WTC11 (cell line): ENCODE data around the gene C1S. TPM values are rescaled to one million over a fixed set of nuclear protein-coding genes. Genes with fewer than 3 reads are reported as not detected.

Source experiments
- ATF1 ChIP-seq: sonication (generic); formaldehyde crosslinking; IDR thresholded peaks from 2 replicates; pipeline ENCODE4 v1.8.1; 2023; ENCODE audit warnings: mild to moderate bottlenecking, moderate library complexity, missing genetic modification reagents
- ETV6 ChIP-seq: sonication (generic); formaldehyde crosslinking; IDR thresholded peaks from 2 replicates; pipeline ENCODE4 v1.8.1; 2022; ENCODE audit warnings: mild to moderate bottlenecking, missing genetic modification reagents
- FOXK1 ChIP-seq: sonication (generic); formaldehyde crosslinking; IDR thresholded peaks from 2 replicates; pipeline ENCODE4 v1.8.0; 2022; ENCODE audit warnings: mild to moderate bottlenecking, moderate library complexity, missing genetic modification reagents
- HMGA2 ChIP-seq: fragments of 250-450 bp; sonication (Bioruptor Pico); IDR thresholded peaks from 2 replicates; pipeline ENCODE4 v1.4.0; 2021; ENCODE audit warnings: mild to moderate bottlenecking, moderate library complexity
- IRF2 ChIP-seq: sonication (generic); formaldehyde crosslinking; IDR thresholded peaks from 2 replicates; pipeline ENCODE4 v1.8.0; 2022; ENCODE audit warnings: low read depth, missing genetic modification reagents, borderline replicate concordance
- NFYB ChIP-seq: sonication (generic); formaldehyde crosslinking; conservative IDR thresholded peaks from 2 replicates; pipeline ENCODE4 v1.8.0; 2022; ENCODE audit warnings: low read depth, missing genetic modification reagents
- PRRX2 ChIP-seq: fragments of 250-450 bp; sonication (Bioruptor Pico); IDR thresholded peaks from 2 replicates; pipeline ENCODE4 v1.8.0; 2021; ENCODE audit warnings: mild to moderate bottlenecking
- RELA ChIP-seq: sonication (generic); formaldehyde crosslinking; IDR thresholded peaks from 2 replicates; pipeline ENCODE4 v1.8.1; 2022; ENCODE audit warnings: missing genetic modification reagents, mild to moderate bottlenecking, borderline replicate concordance
- SP1 ChIP-seq: sonication (generic); formaldehyde crosslinking; conservative IDR thresholded peaks from 2 replicates; pipeline ENCODE4 v1.8.1; 2022; ENCODE audit warnings: missing genetic modification reagents
- TP53 ChIP-seq: sonication (generic); formaldehyde crosslinking; IDR thresholded peaks from 2 replicates; pipeline ENCODE4 v1.8.1; 2023; ENCODE audit warnings: mild to moderate bottlenecking, missing genetic modification reagents
- ZBTB21 ChIP-seq: sonication (generic); formaldehyde crosslinking; IDR thresholded peaks from 2 replicates; pipeline ENCODE4 v1.8.1; 2023; ENCODE audit warnings: mild to moderate bottlenecking, missing genetic modification reagents, borderline replicate concordance
- ZNF219 ChIP-seq: sonication (generic); formaldehyde crosslinking; IDR thresholded peaks from 2 replicates; pipeline ENCODE4 v1.8.0; 2023; ENCODE audit warnings: missing genetic modification reagents, mild to moderate bottlenecking, borderline replicate concordance
- ZNF232 ChIP-seq: sonication (generic); formaldehyde crosslinking; IDR thresholded peaks from 2 replicates; pipeline ENCODE4 v1.8.0; 2022; ENCODE audit warnings: mild to moderate bottlenecking, missing genetic modification reagents
- ZNF396 ChIP-seq: fragments of 250-450 bp; sonication (Bioruptor Pico); IDR thresholded peaks from 2 replicates; pipeline ENCODE4 v1.8.0; 2021; ENCODE audit warnings: mild to moderate bottlenecking, moderate library complexity, borderline replicate concordance
- ZNF416 ChIP-seq: fragments of 250-450 bp; sonication (Bioruptor Pico); IDR thresholded peaks from 2 replicates; pipeline ENCODE4 v1.9.0; 2021; ENCODE audit warnings: mild to moderate bottlenecking, inconsistent platforms
- ZNF423 ChIP-seq: fragments of 250-450 bp; sonication (Bioruptor Pico); IDR thresholded peaks from 2 replicates; pipeline ENCODE4 v2.1.2; 2022; ENCODE audit warnings: mild to moderate bottlenecking, moderate library complexity
- ZNF671 ChIP-seq: fragments of 250-450 bp; sonication (Bioruptor Pico); IDR thresholded peaks from 2 replicates; pipeline ENCODE4 v1.8.0; 2021; ENCODE audit warnings: mild to moderate bottlenecking
- total RNA-seq: library from RNA; stranded (reverse); gene quantifications from 3 replicates; pipeline ENCODE4 v1.2.3, GENCODE V29; 2021
- TF ChIP-seq, protein P1 (sequence below): sonication (generic); formaldehyde crosslinking; IDR thresholded peaks from 2 replicates; pipeline ENCODE4 v1.8.0; 2022; ENCODE audit warnings: mild to moderate bottlenecking, missing genetic modification reagents
- TF ChIP-seq, protein P2 (sequence below): fragments of 250-450 bp; sonication (Bioruptor Pico); conservative IDR thresholded peaks from 2 replicates; pipeline ENCODE4 v1.9.0; 2021; ENCODE audit warnings: mild to moderate bottlenecking
- TF ChIP-seq, protein P3 (sequence below): fragments of 250-450 bp; sonication (Bioruptor Pico); IDR thresholded peaks from 2 replicates; pipeline ENCODE4 v1.8.0; 2021; ENCODE audit warnings: mild to moderate bottlenecking
- TF ChIP-seq, protein P4 (sequence below): sonication (generic); formaldehyde crosslinking; conservative IDR thresholded peaks from 2 replicates; pipeline ENCODE4 v1.8.1; 2023; ENCODE audit warnings: mild to moderate bottlenecking, low read depth, missing genetic modification reagents, moderate library complexity
- TF ChIP-seq, protein P5 (sequence below): sonication (generic); formaldehyde crosslinking; IDR thresholded peaks from 2 replicates; pipeline ENCODE4 v1.8.1; 2023; ENCODE audit warnings: mild to moderate bottlenecking, missing genetic modification reagents
- TF ChIP-seq, protein P6 (sequence below): sonication (generic); formaldehyde crosslinking; conservative IDR thresholded peaks from 2 replicates; pipeline ENCODE4 v1.8.1; 2022; ENCODE audit warnings: mild to moderate bottlenecking, missing genetic modification reagents
- TF ChIP-seq, protein P7 (sequence below): sonication (generic); formaldehyde crosslinking; IDR thresholded peaks from 2 replicates; pipeline ENCODE4 v1.8.0; 2022; ENCODE audit warnings: mild to moderate bottlenecking, missing genetic modification reagents
- TF ChIP-seq, protein P8 (sequence below): fragments of 250-450 bp; sonication (Bioruptor Pico); IDR thresholded peaks from 2 replicates; pipeline ENCODE4 v1.9.0; 2021; ENCODE audit warnings: mild to moderate bottlenecking
- TF ChIP-seq, protein P9 (sequence below): sonication (generic); formaldehyde crosslinking; IDR thresholded peaks from 2 replicates; pipeline ENCODE4 v1.8.1; 2022; ENCODE audit warnings: low read depth, mild to moderate bottlenecking, moderate library complexity, missing genetic modification reagents, borderline replicate concordance

The C1S gene
- total RNA-seq, 1 experiment from 2014 or later: 7.6 TPM

DNA sequence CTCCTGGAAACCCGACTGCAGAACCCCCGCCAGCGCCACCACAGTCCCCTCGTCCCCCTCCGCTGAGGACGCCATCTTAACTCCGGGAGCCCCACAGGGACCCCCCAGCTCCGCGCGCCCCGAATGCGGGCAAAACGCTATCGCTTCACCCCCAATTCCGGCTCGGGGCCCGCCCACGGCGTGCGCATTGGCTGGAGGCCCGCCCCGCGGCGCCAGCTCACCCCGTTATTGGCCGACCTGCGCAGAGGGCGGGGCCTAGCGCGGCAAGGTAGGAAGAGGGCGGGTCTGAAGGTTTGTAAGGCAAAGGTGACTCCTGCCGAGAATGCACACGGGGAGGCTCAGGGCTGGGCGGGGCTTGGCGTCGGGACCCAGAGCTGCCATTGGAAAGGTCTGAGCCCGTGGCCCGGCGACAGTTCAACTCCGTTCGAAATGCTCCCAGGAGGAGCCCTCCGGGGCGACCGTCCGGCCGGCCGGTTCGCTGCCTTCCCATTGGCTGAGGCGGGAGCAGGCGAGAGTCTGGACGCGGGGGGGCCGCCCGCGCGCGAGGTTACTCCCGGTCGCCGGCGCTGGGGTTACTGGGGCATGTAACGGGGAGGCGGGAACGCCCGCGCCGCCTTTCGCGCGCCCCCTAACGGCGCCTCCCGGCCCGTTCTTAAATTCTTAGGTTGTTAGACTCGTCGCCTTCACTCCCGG lies 42.0 kb upstream of the C1S start, which contains the start of gene LPCAT3 (continued):
- TF ChIP-seq, protein P1, sequence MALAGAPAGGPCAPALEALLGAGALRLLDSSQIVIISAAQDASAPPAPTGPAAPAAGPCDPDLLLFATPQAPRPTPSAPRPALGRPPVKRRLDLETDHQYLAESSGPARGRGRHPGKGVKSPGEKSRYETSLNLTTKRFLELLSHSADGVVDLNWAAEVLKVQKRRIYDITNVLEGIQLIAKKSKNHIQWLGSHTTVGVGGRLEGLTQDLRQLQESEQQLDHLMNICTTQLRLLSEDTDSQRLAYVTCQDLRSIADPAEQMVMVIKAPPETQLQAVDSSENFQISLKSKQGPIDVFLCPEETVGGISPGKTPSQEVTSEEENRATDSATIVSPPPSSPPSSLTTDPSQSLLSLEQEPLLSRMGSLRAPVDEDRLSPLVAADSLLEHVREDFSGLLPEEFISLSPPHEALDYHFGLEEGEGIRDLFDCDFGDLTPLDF (CRISPR knock-in tag): no peak
- no peak for TF ChIP-seq ZNF396 (CRISPR knock-in tag)
- TF ChIP-seq, protein P2, sequence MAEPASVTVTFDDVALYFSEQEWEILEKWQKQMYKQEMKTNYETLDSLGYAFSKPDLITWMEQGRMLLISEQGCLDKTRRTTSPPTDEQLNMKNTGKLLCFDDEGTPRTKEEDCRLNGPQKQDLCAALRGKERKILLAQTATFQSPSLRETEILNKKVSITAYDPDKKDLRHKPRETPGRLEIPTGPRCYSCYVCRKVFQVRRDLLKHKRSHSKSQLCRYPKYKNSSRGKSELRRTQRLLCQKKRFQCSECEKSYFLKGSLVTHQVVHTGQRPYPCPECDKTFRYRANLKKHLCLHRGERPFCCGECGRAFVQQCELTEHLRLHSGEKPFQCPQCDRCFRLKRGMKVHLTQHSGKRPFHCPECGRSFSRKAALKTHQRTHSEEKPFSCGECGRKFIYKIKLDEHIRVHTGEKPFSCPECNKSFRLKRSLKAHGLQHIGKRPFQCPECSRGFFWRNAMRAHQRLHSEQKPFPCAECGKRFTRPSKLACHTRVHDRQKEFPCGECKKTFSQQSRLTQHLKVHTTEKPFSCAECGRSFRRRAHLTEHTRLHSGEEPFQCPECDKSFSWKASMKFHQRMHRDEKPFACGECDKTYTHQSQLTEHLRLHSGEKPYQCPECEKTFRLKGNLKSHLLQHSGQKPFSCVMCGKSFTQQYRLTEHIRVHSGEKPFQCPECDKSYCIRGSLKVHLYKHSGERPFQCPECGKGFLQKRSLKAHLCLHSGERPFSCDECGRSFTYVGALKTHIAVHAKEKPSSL (CRISPR knock-in tag): no peak
- 0 out of 2 replicates have a peak, but pooled peaks have one; percentile 19 for TF ChIP-seq FOXK1 (CRISPR knock-in tag)
- peak; percentile 80 for TF ChIP-seq NFYB (CRISPR knock-in tag)
- TF ChIP-seq ZBTB21 (CRISPR knock-in tag): no peak
- no peak for TF ChIP-seq PRRX2 (CRISPR knock-in tag)
- TF ChIP-seq ATF1 (CRISPR knock-in tag): no peak
- TF ChIP-seq ZNF416 (CRISPR knock-in tag): no peak
- TF ChIP-seq, protein P3, sequence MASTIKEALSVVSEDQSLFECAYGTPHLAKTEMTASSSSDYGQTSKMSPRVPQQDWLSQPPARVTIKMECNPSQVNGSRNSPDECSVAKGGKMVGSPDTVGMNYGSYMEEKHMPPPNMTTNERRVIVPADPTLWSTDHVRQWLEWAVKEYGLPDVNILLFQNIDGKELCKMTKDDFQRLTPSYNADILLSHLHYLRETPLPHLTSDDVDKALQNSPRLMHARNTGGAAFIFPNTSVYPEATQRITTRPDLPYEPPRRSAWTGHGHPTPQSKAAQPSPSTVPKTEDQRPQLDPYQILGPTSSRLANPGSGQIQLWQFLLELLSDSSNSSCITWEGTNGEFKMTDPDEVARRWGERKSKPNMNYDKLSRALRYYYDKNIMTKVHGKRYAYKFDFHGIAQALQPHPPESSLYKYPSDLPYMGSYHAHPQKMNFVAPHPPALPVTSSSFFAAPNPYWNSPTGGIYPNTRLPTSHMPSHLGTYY: no peak
- 0 out of 2 replicates have a peak, but pooled peaks have one; percentile 12 for TF ChIP-seq ETV6 (CRISPR knock-in tag)
- 0 out of 2 replicates have a peak, but pooled peaks have one; percentile 26 for TF ChIP-seq ZNF232
- TF ChIP-seq SP1 (CRISPR knock-in tag): peak; percentile 96
- no peak for TF ChIP-seq HMGA2 (CRISPR knock-in tag)
- no peak for TF ChIP-seq ZNF671
- no peak for TF ChIP-seq RELA
- TF ChIP-seq TP53: 0 out of 2 replicates have a peak, but pooled peaks have one; percentile 12
- TF ChIP-seq, protein P4, sequence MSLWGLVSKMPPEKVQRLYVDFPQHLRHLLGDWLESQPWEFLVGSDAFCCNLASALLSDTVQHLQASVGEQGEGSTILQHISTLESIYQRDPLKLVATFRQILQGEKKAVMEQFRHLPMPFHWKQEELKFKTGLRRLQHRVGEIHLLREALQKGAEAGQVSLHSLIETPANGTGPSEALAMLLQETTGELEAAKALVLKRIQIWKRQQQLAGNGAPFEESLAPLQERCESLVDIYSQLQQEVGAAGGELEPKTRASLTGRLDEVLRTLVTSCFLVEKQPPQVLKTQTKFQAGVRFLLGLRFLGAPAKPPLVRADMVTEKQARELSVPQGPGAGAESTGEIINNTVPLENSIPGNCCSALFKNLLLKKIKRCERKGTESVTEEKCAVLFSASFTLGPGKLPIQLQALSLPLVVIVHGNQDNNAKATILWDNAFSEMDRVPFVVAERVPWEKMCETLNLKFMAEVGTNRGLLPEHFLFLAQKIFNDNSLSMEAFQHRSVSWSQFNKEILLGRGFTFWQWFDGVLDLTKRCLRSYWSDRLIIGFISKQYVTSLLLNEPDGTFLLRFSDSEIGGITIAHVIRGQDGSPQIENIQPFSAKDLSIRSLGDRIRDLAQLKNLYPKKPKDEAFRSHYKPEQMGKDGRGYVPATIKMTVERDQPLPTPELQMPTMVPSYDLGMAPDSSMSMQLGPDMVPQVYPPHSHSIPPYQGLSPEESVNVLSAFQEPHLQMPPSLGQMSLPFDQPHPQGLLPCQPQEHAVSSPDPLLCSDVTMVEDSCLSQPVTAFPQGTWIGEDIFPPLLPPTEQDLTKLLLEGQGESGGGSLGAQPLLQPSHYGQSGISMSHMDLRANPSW (CRISPR knock-in tag): no peak
- TF ChIP-seq, protein P5, sequence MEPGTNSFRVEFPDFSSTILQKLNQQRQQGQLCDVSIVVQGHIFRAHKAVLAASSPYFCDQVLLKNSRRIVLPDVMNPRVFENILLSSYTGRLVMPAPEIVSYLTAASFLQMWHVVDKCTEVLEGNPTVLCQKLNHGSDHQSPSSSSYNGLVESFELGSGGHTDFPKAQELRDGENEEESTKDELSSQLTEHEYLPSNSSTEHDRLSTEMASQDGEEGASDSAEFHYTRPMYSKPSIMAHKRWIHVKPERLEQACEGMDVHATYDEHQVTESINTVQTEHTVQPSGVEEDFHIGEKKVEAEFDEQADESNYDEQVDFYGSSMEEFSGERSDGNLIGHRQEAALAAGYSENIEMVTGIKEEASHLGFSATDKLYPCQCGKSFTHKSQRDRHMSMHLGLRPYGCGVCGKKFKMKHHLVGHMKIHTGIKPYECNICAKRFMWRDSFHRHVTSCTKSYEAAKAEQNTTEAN (CRISPR knock-in tag): no peak
- peak; percentile 8; the same call in 1 of the 2 replicates for TF ChIP-seq ZNF423 (CRISPR knock-in tag)
- TF ChIP-seq, protein P6, sequence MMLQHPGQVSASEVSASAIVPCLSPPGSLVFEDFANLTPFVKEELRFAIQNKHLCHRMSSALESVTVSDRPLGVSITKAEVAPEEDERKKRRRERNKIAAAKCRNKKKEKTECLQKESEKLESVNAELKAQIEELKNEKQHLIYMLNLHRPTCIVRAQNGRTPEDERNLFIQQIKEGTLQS (CRISPR knock-in tag): no peak
- no peak for TF ChIP-seq ZNF219 (CRISPR knock-in tag)
- TF ChIP-seq, protein P7, sequence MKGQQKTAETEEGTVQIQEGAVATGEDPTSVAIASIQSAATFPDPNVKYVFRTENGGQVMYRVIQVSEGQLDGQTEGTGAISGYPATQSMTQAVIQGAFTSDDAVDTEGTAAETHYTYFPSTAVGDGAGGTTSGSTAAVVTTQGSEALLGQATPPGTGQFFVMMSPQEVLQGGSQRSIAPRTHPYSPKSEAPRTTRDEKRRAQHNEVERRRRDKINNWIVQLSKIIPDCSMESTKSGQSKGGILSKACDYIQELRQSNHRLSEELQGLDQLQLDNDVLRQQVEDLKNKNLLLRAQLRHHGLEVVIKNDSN: no peak
- TF ChIP-seq IRF2 (CRISPR knock-in tag): no peak
- TF ChIP-seq, protein P8, sequence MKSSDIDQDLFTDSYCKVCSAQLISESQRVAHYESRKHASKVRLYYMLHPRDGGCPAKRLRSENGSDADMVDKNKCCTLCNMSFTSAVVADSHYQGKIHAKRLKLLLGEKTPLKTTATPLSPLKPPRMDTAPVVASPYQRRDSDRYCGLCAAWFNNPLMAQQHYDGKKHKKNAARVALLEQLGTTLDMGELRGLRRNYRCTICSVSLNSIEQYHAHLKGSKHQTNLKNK (CRISPR knock-in tag): no peak
- TF ChIP-seq, protein P9, sequence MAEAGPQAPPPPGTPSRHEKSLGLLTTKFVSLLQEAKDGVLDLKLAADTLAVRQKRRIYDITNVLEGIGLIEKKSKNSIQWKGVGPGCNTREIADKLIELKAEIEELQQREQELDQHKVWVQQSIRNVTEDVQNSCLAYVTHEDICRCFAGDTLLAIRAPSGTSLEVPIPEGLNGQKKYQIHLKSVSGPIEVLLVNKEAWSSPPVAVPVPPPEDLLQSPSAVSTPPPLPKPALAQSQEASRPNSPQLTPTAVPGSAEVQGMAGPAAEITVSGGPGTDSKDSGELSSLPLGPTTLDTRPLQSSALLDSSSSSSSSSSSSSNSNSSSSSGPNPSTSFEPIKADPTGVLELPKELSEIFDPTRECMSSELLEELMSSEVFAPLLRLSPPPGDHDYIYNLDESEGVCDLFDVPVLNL (CRISPR knock-in tag): no peak
